Measurements from ENCODE around the gene TSPAN9. TPM values are rescaled to one million over a fixed set of nuclear protein-coding genes. Genes with fewer than 3 reads are reported as not detected.

TSPAN9 gene
- total and polyA plus RNA-seq, 9 of the 15 experiments (the other 6 are each of a cell fraction or from before 2014, with no cell fraction given), result 0.23 to 2.1 (median 0.60) TPM; not detected in 2

- Histone ChIP-seq H3K36me3 (ENCODE audit: control insufficient read depth, insufficient read depth, low read length) (no peaks in the 10 kb centered on the region), H3K27ac (ENCODE audit: extremely low read depth, low read depth, low read length) (no peak overlapping the region), H3K4me2 (ENCODE audit: insufficient read depth, low read length) (no peak overlapping the region), H4K20me1 (replicated peaks; ENCODE audit: control insufficient read depth, insufficient read depth, low read length) (no peaks in the 10 kb centered on the region), H3K27me3 (ENCODE audit: control insufficient read depth in 2 of 2, insufficient read depth in 2 of 2, low read length in 2 of 2) (peaks cover 0 to 20% of the 10 kb centered on the region in 2 experiments; a peak in 3 of 5 replicates), H3K4me1 (replicated peaks in 1 of 2; ENCODE audit: control insufficient read depth in 2 of 2, insufficient read depth in 2 of 2, low read length in 2 of 2) (no peaks in the 10 kb centered on the region), H3K9me3 (replicated peaks; ENCODE audit: control insufficient read depth, insufficient read depth, low read depth, low read length) (no peaks in the 10 kb centered on the region), H3K4me3 (no peak overlapping the region), H3K9me1 (ENCODE audit: control insufficient read depth, insufficient read depth, low read length) (no peaks in the 10 kb centered on the region), H3K9ac (ENCODE audit: insufficient read depth in 1 of 2, low read depth in 2 of 2, low read length in 2 of 2) (no peak overlapping the region), H2AFZ (ENCODE audit: low read depth, low read length) (no peak overlapping the region), H3K79me2 (ENCODE audit: control insufficient read depth, insufficient read depth, low read length) (no peaks in the 10 kb centered on the region)
- CTCF ChIA-PET (ENCODE audit: low intra/inter-chr PET ratio), result no interaction called here
- POLR2A ChIA-PET, result no interaction called here
- in situ Hi-C loops (cut with MboI), result no loop called here
- no peak for DNase-seq (ENCODE audit: extremely low read depth in 1 of 4, low spot score in 3 of 4)
- intact Hi-C loops (cut with micrococcal nuclease), result no loop called here
- no peak for ATAC-seq
- no peak for FAIRE-seq
- 0% methylated on average over 1 of the region's 1 CpG for WGBS (ENCODE audit: insufficient coverage, low coverage, missing lambda C conversion rate)
- no TSS peak for BruUV-seq (replicated peaks)
- TF ChIP-seq RFX7 (CRISPR knock-in tag; IDR thresholded peaks at IDR 0.05) (no peak), PHF8 (IDR thresholded peaks at IDR 0.05; ENCODE audit: borderline replicate concordance, low read length) (no peak), ESRRA (IDR thresholded peaks at IDR 0.05; ENCODE audit: borderline replicate concordance, low read depth) (no peak), ELF1 (tag; IDR thresholded peaks at IDR 0.05) (no peak), LEF1 (IDR thresholded peaks at IDR 0.05) (no peak), PYGO2 (tag; IDR thresholded peaks at IDR 0.05) (no peak), ATF6 (CRISPR knock-in tag; IDR thresholded peaks at IDR 0.05) (no peak), ZNF277 (CRISPR knock-in tag; IDR thresholded peaks at IDR 0.05; ENCODE audit: borderline replicate concordance) (no peak), MAX (CRISPR knock-in tag; IDR thresholded peaks at IDR 0.05) (no peak), POU5F1 (IDR thresholded peaks at IDR 0.05; ENCODE audit: borderline replicate concordance, low read depth, low read length, partially characterized antibody) (no peak), ZNF408 (CRISPR knock-in tag; IDR thresholded peaks at IDR 0.05; ENCODE audit: low read depth) (no peak), ZNF280B (CRISPR knock-in tag; IDR thresholded peaks at IDR 0.05) (no peak), ZNF41 (CRISPR knock-in tag; conservative IDR thresholded peaks at IDR 0.05) (no peak), SAP30 (IDR thresholded peaks at IDR 0.05; ENCODE audit: borderline replicate concordance, insufficient read depth, low read depth, low read length, poor library complexity, severe bottlenecking) (no peak), PRMT5 (CRISPR knock-in tag; IDR thresholded peaks at IDR 0.05) (no peak), TCF7L2 (IDR thresholded peaks at IDR 0.05; ENCODE audit: low read depth, low read length) (no peak), FIP1L1 (IDR thresholded peaks at IDR 0.05; ENCODE audit: low read depth, low read length, poor library complexity, severe bottlenecking) (no peak)
Observed at GRCh38 chr12:3124917-3125316, 47.7 kb downstream of the TSPAN9 start.

All from K562 (cell line).